Posterior vena cava (tissue), 2 donors: ENCODE data around the gene EXOSC2. TPM values are rescaled to one million over a fixed set of nuclear protein-coding genes. Genes with fewer than 3 reads are reported as not detected.

Experiments
- DNase-seq: peaks from one replicate; pipeline ENCODE4 v3.0.0-alpha.2; 2020; ENCODE audit warnings: low spot score
- intact Hi-C, 2 donors: fragments of 100-400 bp; cut with DNase I; formaldehyde crosslinking; loops; one replicate each; pipeline versions ENCODE4 v1.14.1 to v1.14.2; 2022 to 2023
- long read RNA-seq, 2 donors: library from polyadenylated mRNA; unstranded; transcript quantifications; one replicate each; pipeline ENCODE4 v2.0.0, GENCODE V29; 2020 to 2021
- total RNA-seq, 2 donors: library from RNA; stranded (reverse); fragmentation: NEBNext Ultra II Directional; extraction: Animal tissue kit (Norgen Biotek cat#: 25700); gene quantifications; one replicate each; pipeline ENCODE4 v1.2.1, GENCODE V29; 2021
- donor health status: DM: yes; HTN: yes; CAD: no.
- donor health status: DM: yes; HTN: yes; CAD: no.

The EXOSC2 gene
- total RNA-seq: 10 to 100 TPM; 16.3 to 18.6 TPM
- long read RNA-seq, donor 1, partial matches to known transcripts: 0 of 3 reads
- long read RNA-seq, donor 1, other reads (novel, unspliced or antisense): 1 of 3 reads
- long read RNA-seq, donor 2, transcript EXOSC2-204 (9 exons, 2,040 nt): major isoform, 47 of 50 reads
- long read RNA-seq, donor 2, partial matches to known transcripts: 0 of 50 reads
- long read RNA-seq, donor 2, other reads (novel, unspliced or antisense): 0 of 50 reads

- DNase-seq: peak; percentile 99
- intact Hi-C loops: no loop called here
Measured at GRCh38 chr9:130693426-130694191, at the start of gene EXOSC2. TSS of gene EXOSC2 (plus strand) at chr9:130693780. CDS start at chr9:130693792, 12 bp downstream.

GRCh38 chr9:130651221-130651620 lies 42.4 kb upstream of the EXOSC2 start:
- DNase-seq: no peak

GRCh38 chr9:130651752-130652151 lies 41.8 kb upstream of the EXOSC2 start:
- intact Hi-C loops: no loop called here
- no peak for DNase-seq

More at GRCh38 chr9:130651221-130651620, 42.4 kb upstream of the EXOSC2 start:
- intact Hi-C loops: no loop called here

- intact Hi-C loops: no loop called here
- DNase-seq: no peak
Measured at GRCh38 chr9:130654879-130655278, 38.7 kb upstream of the EXOSC2 start.

- no peak for DNase-seq
- intact Hi-C loops: no loop called here
Measured at GRCh38 chr9:130658893-130659698, 34.5 kb upstream of the EXOSC2 start.

GRCh38 chr9:130659699-130660248 lies 33.8 kb upstream of the EXOSC2 start:
- no peak for DNase-seq

GRCh38 chr9:130660326-130660682 lies 33.3 kb upstream of the EXOSC2 start:
- no peak for DNase-seq
- intact Hi-C loops: no loop called here

More at GRCh38 chr9:130659699-130660248, 33.8 kb upstream of the EXOSC2 start:
- intact Hi-C loops: no loop called here

- DNase-seq: no peak
- intact Hi-C loops: no loop called here
Measured at GRCh38 chr9:130660683-130661450, 32.7 kb upstream of the EXOSC2 start.

GRCh38 chr9:130661451-130662098 lies 32.0 kb upstream of the EXOSC2 start:
- intact Hi-C loops: no loop called here

GRCh38 chr9:130662099-130662969 lies 31.2 kb upstream of the EXOSC2 start:
- intact Hi-C loops: no loop called here

More at GRCh38 chr9:130661451-130662098, 32.0 kb upstream of the EXOSC2 start:
- no peak for DNase-seq

GRCh38 chr9:130662970-130663257 lies 30.7 kb upstream of the EXOSC2 start:
- intact Hi-C loops: no loop called here
- DNase-seq: no peak

More at GRCh38 chr9:130662099-130662969, 31.2 kb upstream of the EXOSC2 start:
- DNase-seq: no peak

- intact Hi-C loops: no loop called here
- DNase-seq: no peak
Measured at GRCh38 chr9:130663258-130663976, 30.2 kb upstream of the EXOSC2 start.

- no peak for DNase-seq
- intact Hi-C loops: no loop called here
Measured at GRCh38 chr9:130663977-130664250, 29.7 kb upstream of the EXOSC2 start.

GRCh38 chr9:130664251-130665028 lies 29.1 kb upstream of the EXOSC2 start, which contains the start of gene PRDM12:
TSS of gene PRDM12 (plus strand) at chr9:130664594. CDS start at chr9:130664654, 60 bp downstream.
- intact Hi-C loops: no loop called here
- no peak for DNase-seq

- intact Hi-C loops: no loop called here
- no peak for DNase-seq
Measured at GRCh38 chr9:130665029-130665430, 28.6 kb upstream of the EXOSC2 start.
